Measurements from ENCODE around the gene NDST1. TPM values are rescaled to one million over a fixed set of nuclear protein-coding genes. Genes with fewer than 3 reads are reported as not detected.

The NDST1 gene
- total and polyA plus RNA-seq, 2 of the 8 experiments (the other 6 are each of a cell fraction or from before 2014, with no cell fraction given) = 27.0 to 72.0 TPM

GRCh38 chr5:150469718-150470469 is 38.0 kb upstream of the NDST1 start:
- H3K27me3 ChIP-seq (replicated peaks in 1 of 4; ENCODE audit: control insufficient read depth in 3 of 4, extremely low read depth in 1 of 4, insufficient read depth in 3 of 4, low read length in 3 of 4) = no peaks in the 10 kb centered on the region
- DNase-seq (ENCODE audit: low read depth in 1 of 2, low spot score in 2 of 2) = no peak
- H3K9me3 ChIP-seq (ENCODE audit: insufficient read depth in 2 of 2, low read depth in 1 of 2, low read length in 1 of 2) = no peaks in the 10 kb centered on the region
- H3K14ac ChIP-seq (ENCODE audit: insufficient read length) = no peak overlapping the region
- H3K79me2 ChIP-seq (ENCODE audit: control insufficient read depth in 1 of 2, insufficient read depth in 2 of 2, low read length in 2 of 2) = no peaks in the 10 kb centered on the region
- no peak overlapping the region for H3K4ac ChIP-seq (replicated peaks; ENCODE audit: insufficient read length, low read depth, low read length)
- no peaks in the 10 kb centered on the region for H3K36me3 ChIP-seq (ENCODE audit: control insufficient read depth in 2 of 4, insufficient read depth in 4 of 4, low read length in 3 of 4)
- no peak overlapping the region for H3K18ac ChIP-seq (ENCODE audit: extremely low read depth, low read length)
- H4K8ac ChIP-seq (ENCODE audit: extremely low read depth, insufficient read depth, low read length) = no peak overlapping the region
- POLR2A ChIA-PET (ENCODE audit: partially characterized antibody) = interaction anchor here (0.9 to 1.0 kb wide), 3 partner anchors 12 to 21 kb away, joined by 3 to 5 read pairs (median 4); no protein-coding TSS in a partner anchor
- H2BK12ac ChIP-seq (ENCODE audit: low read depth, low read length) = no peak overlapping the region
- H3K4me3 ChIP-seq (ENCODE audit: extremely low read depth in 1 of 4, insufficient read depth in 2 of 4, low read depth in 3 of 4, low read length in 4 of 4) = no peak overlapping the region
- H3K4me1 ChIP-seq (replicated peaks in 1 of 4; ENCODE audit: control insufficient read depth in 3 of 4, insufficient read depth in 4 of 4, low read length in 3 of 4) = peaks cover 0 to 19% (median 10%) of the 10 kb centered on the region in 4 experiments; a peak in 6 of 7 replicates
- WGBS, 2 experiments (ENCODE audit: extremely low coverage in 1 of 2, insufficient coverage in 1 of 2, insufficient read length in 1 of 2, insufficient replicate concordance in 2 of 2, low coverage in 1 of 2, low lambda C conversion rate in 2 of 2, missing lambda C conversion rate in 1 of 2) = 93% methylated on average over 6 of the region's 6 CpGs; no CpG with 5 or more reads in 1 of the 2 experiments
- no peak overlapping the region for H2BK120ac ChIP-seq (replicated peaks; ENCODE audit: low read depth, low read length)
- H2AFZ ChIP-seq (ENCODE audit: low read length) = no peak overlapping the region
- no peak overlapping the region for H3K56ac ChIP-seq (replicated peaks; ENCODE audit: insufficient read length, low read depth, low read length)
- H4K5ac ChIP-seq (ENCODE audit: insufficient read length, low read depth, low read length) = no peak overlapping the region
- H3K9ac ChIP-seq (replicated peaks in 1 of 4; ENCODE audit: extremely low read depth in 1 of 4, low read depth in 3 of 4, low read length in 3 of 4) = no peak overlapping the region
- no peaks in the 10 kb centered on the region for H4K20me1 ChIP-seq (replicated peaks in 1 of 2; ENCODE audit: control insufficient read depth in 1 of 2, insufficient read depth in 2 of 2, low read length in 2 of 2)
- CTCF ChIA-PET (ENCODE audit: partially characterized antibody) = interaction anchor here (0.6 to 1.3 kb wide), 4 partner anchors 20 to 184 kb away, joined by 3 to 4 read pairs (median 3); no protein-coding TSS in a partner anchor
- no peak overlapping the region for H2AK5ac ChIP-seq (ENCODE audit: low read depth, low read length)
- FAIRE-seq = no peak
- H4K91ac ChIP-seq (replicated peaks; ENCODE audit: insufficient read length, low read length) = no peak overlapping the region
- no peak overlapping the region for H2BK5ac ChIP-seq (ENCODE audit: low read depth, low read length)
- no peak overlapping the region for H3K4me2 ChIP-seq (ENCODE audit: insufficient read depth in 1 of 2, low read depth in 2 of 2, low read length in 2 of 2)
- H3K23me2 ChIP-seq (ENCODE audit: low read depth, low read length) = peaks cover 2% of the 10 kb centered on the region; the same call in 1 of the 2 replicates
- no peak overlapping the region for H2BK20ac ChIP-seq (ENCODE audit: low read length)
- no peak overlapping the region for H3K23ac ChIP-seq (ENCODE audit: insufficient read length)
- no peaks in the 10 kb centered on the region for H3K79me1 ChIP-seq (ENCODE audit: low read depth, low read length)
- no peak overlapping the region for H3K27ac ChIP-seq (ENCODE audit: low read depth, low read length)
- no peak overlapping the region for H2BK15ac ChIP-seq (ENCODE audit: low read length)
- TF ChIP-seq TAF7 (optimal IDR thresholded peaks at IDR 0.05; ENCODE audit: borderline replicate concordance, low read depth, low read length) (no peak), GABPA (IDR thresholded peaks at IDR 0.05; ENCODE audit: borderline replicate concordance, insufficient read depth, low read length) (no peak), MAFK (IDR thresholded peaks at IDR 0.05; ENCODE audit: low read depth, low read length) (no peak), SAP30 (IDR thresholded peaks at IDR 0.05; ENCODE audit: insufficient read depth, insufficient replicate concordance, low read length) (no peak), SIN3A (conservative IDR thresholded peaks at IDR 0.05 in 1 of 2, IDR thresholded peaks at IDR 0.05 in 1 of 2; ENCODE audit: low read depth in 1 of 2, low read length in 2 of 2) (no peak), HDAC6 (IDR thresholded peaks at IDR 0.05; ENCODE audit: low read depth, low read length) (no peak), RFX5 (IDR thresholded peaks at IDR 0.05; ENCODE audit: borderline replicate concordance, low read depth, low read length) (no peak), RAD21 (IDR thresholded peaks at IDR 0.05 in 1 of 2, conservative IDR thresholded peaks at IDR 0.05 in 1 of 2; ENCODE audit: low read depth in 2 of 2, low read length in 2 of 2) (no peak), KDM5A (IDR thresholded peaks at IDR 0.05; ENCODE audit: low read length) (no peak), SP1 (IDR thresholded peaks at IDR 0.05; ENCODE audit: low read depth, low read length) (no peak)
- TF ChIP-seq, protein P1, sequence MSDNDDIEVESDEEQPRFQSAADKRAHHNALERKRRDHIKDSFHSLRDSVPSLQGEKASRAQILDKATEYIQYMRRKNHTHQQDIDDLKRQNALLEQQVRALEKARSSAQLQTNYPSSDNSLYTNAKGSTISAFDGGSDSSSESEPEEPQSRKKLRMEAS (IDR thresholded peaks at IDR 0.05) = no peak
